ENCODE measurements around the gene BOK. TPM values are rescaled to one million over a fixed set of nuclear protein-coding genes. Genes with fewer than 3 reads are reported as not detected.
A peak's percentile ranks its signal among the peaks of the same experiment; 100 is the strongest.

The BOK gene
- total and polyA plus RNA-seq, 2 of the 13 experiments (the other 11 are each of a cell fraction or from before 2014, with no cell fraction given): 35.5 to 39.2 TPM

DNA sequence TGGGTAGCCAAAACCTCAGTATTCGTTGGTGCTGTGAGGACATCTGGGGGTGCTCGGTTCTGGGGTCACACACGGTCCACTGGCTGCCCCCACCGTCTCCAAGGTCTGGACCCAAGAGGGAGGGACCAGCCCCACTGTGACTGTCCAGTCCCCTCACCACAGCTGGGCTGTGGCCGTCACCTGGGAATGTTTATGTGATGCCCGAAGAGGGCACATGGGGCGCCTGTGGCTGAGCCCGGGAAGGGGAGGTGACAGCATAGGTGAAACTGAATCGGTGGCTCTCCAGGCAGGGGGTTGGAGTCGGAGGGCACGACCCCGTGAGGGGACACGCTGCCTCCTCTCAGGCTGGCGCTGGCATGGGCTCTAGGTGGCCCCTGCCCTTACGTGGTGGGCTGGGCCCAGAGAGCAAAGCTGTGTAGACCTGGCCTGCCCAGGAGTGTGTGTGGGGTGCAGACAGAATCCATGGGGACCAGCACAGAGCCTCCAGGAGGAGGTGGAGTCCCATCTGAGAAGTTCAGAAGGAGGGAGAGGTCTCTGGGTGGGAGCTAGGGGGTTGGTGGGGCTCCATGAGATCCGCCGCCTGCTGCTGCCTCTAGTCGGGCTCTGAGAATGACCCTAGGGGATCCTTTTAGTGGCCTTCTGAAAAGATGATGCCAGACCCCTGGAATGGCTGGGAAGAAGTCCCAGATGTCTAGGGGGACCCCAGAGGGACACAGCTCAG, 1.8 kb downstream of the BOK start (continued):
- no peak for TF ChIP-seq GRHL1 (CRISPR knock-in tag; conservative IDR thresholded peaks at IDR 0.05)
- no peak for TF ChIP-seq RBAK (CRISPR knock-in tag; IDR thresholded peaks at IDR 0.05)
- no peak; the same call in 1 of the 2 replicates for TF ChIP-seq PITX1 (CRISPR knock-in tag; IDR thresholded peaks at IDR 0.05)
- TF ChIP-seq, protein P1, sequence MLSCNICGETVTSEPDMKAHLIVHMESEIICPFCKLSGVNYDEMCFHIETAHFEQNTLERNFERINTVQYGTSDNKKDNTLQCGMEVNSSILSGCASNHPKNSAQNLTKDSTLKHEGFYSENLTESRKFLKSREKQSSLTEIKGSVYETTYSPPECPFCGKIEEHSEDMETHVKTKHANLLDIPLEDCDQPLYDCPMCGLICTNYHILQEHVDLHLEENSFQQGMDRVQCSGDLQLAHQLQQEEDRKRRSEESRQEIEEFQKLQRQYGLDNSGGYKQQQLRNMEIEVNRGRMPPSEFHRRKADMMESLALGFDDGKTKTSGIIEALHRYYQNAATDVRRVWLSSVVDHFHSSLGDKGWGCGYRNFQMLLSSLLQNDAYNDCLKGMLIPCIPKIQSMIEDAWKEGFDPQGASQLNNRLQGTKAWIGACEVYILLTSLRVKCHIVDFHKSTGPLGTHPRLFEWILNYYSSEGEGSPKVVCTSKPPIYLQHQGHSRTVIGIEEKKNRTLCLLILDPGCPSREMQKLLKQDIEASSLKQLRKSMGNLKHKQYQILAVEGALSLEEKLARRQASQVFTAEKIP (CRISPR knock-in tag; IDR thresholded peaks at IDR 0.05; ENCODE audit: borderline replicate concordance): no peak
- TF ChIP-seq ZNF564 (CRISPR knock-in tag; IDR thresholded peaks at IDR 0.05): no peak
- 0 out of 2 replicates have a peak, but pooled peaks have one; percentile 45 for TF ChIP-seq ZNF572 (CRISPR knock-in tag; IDR thresholded peaks at IDR 0.05)
- TF ChIP-seq ZNF768 (CRISPR knock-in tag; IDR thresholded peaks at IDR 0.05): peak; percentile 16; the same call in 1 of the 2 replicates
- TF ChIP-seq ZNF784 (CRISPR knock-in tag; IDR thresholded peaks at IDR 0.05; ENCODE audit: borderline replicate concordance): 0 out of 2 replicates have a peak, but pooled peaks have one; percentile 59
- no peak for TF ChIP-seq ZNF12 (CRISPR knock-in tag; IDR thresholded peaks at IDR 0.05)
- no peak for TF ChIP-seq TFDP2 (CRISPR knock-in tag; IDR thresholded peaks at IDR 0.05)
- no peak for TF ChIP-seq SMC3 (IDR thresholded peaks at IDR 0.05; ENCODE audit: low read length)
- TF ChIP-seq, protein P2, sequence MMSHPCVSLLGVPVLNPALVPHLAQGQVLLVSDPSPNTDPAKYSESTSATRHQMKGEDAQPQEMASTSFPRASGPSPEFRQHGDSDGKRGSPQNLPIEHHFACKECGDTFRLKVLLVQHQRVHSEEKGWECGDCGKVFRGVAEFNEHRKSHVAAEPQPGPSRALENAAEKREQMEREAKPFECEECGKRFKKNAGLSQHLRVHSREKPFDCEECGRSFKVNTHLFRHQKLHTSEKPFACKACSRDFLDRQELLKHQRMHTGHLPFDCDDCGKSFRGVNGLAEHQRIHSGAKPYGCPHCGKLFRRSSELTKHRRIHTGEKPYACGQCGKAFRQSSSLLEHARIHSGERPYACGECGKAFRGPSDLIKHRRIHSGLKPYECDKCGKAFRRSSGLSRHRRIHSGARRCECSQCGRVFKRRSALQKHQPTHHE (CRISPR knock-in tag; IDR thresholded peaks at IDR 0.05; ENCODE audit: borderline replicate concordance): 0 out of 2 replicates have a peak, but pooled peaks have one; percentile 11
- TF ChIP-seq MATR3 (CRISPR knock-in tag; IDR thresholded peaks at IDR 0.05): no peak
- no peak for TF ChIP-seq RBFOX2 (IDR thresholded peaks at IDR 0.05; ENCODE audit: low read depth, low read length)
- no peak for TF ChIP-seq GPN1 (CRISPR knock-in tag; IDR thresholded peaks at IDR 0.05; ENCODE audit: borderline replicate concordance)
